ENCODE results near the gene TBL3. TPM values are rescaled to one million over a fixed set of nuclear protein-coding genes. Genes with fewer than 3 reads are reported as not detected.

Gene TBL3
- total and polyA plus RNA-seq, 2 of the 8 experiments (the other 6 are each of a cell fraction or from before 2014, with no cell fraction given), result 65.8 to 137 TPM

DNA sequence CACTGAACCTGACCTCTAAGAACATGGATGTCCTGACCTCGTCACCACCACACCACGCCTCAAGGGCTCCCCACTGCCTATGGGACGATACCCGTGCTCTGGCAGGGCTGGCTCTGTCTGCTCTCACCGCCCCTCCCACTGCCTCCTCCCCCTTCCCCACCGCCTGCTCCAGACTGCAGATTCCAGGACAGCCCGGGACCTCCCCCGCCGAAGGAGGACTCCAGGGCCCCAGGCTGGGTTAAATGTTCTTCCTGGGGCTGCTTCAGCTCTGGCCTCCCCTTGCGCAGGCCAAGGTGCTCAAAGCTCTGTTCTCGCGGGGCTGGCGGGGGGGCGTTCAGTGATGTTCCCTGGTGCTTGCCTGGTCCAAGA lies 50.9 kb downstream of the TBL3 start (continued):
- TF ChIP-seq CTCF (IDR thresholded peaks at IDR 0.05; ENCODE audit: control extremely low read depth in 1 of 3, insufficient read depth in 1 of 3, low read depth in 1 of 3, low read length in 3 of 3), result peak in 1 of 3 experiments; percentile 4; a peak in 1 of 4 replicates
- no peak for TF ChIP-seq RBBP5 (IDR thresholded peaks at IDR 0.05; ENCODE audit: borderline replicate concordance, low read depth, low read length)
- no peak for TF ChIP-seq FOSL1 (IDR thresholded peaks at IDR 0.05; ENCODE audit: insufficient read depth, low read depth, low read length)
- no peak for TF ChIP-seq RXRA (IDR thresholded peaks at IDR 0.05; ENCODE audit: insufficient read depth, low read depth, low read length)
- no peak for TF ChIP-seq TEAD4 (IDR thresholded peaks at IDR 0.05; ENCODE audit: low read depth, low read length)
- TF ChIP-seq PHF8 (conservative IDR thresholded peaks at IDR 0.05; ENCODE audit: low read depth, low read length), result no peak
- TF ChIP-seq E2F6 (IDR thresholded peaks at IDR 0.05), result 0 out of 2 replicates have a peak, but pooled peaks have one; percentile 17
- no peak for TF ChIP-seq SIX5 (IDR thresholded peaks at IDR 0.05; ENCODE audit: low read depth, low read length)

Measured in H1 (cell line).